HG03565 (cell line): ENCODE data around the gene USP30.
A peak's percentile ranks its signal among the peaks of the same experiment; 100 is the strongest.

Source experiments
- ATAC-seq: cut with Tn5 transposase; IDR thresholded peaks from one replicate; pipeline ENCODE4 v1.9.1; 2021; ENCODE audit warnings: mild to moderate bottlenecking, moderate library complexity; ENCODE audit not compliant: unreplicated experiment

USP30 gene

GRCh38 chr12:109097435-109098182 lies 45.2 kb downstream of the USP30 start, which contains the start of gene UNG:
UNG (plus strand) TSS chr12:109097597; CDS start chr12:109097680, 83 bp downstream.
- peak; percentile 79 for ATAC-seq

GRCh38 chr12:109098183-109098604 lies 45.8 kb downstream of the USP30 start:
- peak; percentile 14 for ATAC-seq

DNA sequence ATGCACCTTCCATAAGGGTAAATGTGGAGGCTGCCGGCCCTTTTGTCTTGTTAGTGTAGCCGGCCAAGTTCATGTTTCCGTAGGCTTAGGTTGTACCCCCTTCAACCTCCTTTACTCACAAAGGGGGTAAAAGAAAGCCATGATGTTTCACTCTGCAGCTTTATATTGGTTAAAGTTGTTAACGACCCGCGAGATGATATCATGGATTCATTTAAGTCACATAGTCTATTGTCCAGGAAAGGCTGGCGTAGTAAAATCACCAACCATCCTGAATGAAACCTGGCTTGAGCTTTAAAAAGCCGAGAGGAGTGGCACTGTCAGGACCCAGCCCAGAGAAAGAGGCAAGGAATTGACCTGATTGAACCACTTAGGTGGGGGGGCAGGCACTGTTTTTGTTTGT lies 46.3 kb downstream of the USP30 start:
- no peak for ATAC-seq

DNA sequence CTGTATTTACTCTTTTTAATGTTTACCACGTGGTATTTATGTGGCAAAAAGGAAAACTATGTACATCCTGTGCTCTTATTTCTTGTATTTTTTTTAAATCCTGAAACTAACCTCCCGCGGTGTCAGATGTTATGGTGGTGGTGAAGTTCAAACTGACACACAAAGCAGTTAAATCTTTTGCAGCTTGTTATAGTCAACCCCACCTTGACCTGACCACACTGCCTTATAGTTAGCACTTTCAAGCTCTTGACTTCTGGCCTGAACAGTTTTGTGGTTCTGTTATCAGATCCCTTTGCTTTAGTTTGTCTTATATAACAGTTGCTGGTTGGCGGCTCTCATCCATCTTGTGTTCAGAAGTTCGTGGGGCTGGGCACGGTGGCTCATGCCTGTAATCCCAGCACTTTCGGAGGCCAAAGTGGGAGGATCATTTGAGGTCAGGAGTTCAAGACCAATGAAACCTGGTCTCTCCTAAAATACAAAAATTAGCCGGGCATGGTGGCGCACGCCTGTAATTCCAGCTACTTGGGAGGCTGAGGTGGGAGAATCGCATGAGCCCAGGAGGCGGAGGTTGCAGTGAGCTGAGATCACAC lies 47.1 kb downstream of the USP30 start:
- no peak for ATAC-seq

DNA sequence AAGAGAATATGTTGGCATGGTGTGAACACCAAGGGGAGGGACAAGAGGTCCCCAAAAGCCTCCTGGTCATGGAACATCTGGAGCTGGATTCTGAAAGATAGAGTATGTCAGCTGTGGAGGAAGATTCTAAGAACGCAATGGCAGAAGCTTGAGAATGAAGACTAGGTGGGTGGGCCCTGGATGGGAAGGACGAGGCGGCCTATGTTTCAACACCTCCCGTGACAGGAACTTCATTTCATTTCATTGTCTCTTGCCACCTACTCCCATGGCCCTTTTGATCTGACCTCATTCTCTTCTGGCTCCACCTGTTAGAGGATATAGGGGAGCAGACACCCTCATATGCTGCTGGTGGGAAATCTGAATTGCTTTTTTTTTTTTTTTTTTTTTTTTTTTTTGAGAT lies 48.4 kb downstream of the USP30 start:
- no peak for ATAC-seq

GRCh38 chr12:109102491-109102890 lies 50.1 kb downstream of the USP30 start:
- ATAC-seq: no peak

GRCh38 chr12:109105176-109105575 lies 52.8 kb downstream of the USP30 start:
- ATAC-seq: no peak

DNA sequence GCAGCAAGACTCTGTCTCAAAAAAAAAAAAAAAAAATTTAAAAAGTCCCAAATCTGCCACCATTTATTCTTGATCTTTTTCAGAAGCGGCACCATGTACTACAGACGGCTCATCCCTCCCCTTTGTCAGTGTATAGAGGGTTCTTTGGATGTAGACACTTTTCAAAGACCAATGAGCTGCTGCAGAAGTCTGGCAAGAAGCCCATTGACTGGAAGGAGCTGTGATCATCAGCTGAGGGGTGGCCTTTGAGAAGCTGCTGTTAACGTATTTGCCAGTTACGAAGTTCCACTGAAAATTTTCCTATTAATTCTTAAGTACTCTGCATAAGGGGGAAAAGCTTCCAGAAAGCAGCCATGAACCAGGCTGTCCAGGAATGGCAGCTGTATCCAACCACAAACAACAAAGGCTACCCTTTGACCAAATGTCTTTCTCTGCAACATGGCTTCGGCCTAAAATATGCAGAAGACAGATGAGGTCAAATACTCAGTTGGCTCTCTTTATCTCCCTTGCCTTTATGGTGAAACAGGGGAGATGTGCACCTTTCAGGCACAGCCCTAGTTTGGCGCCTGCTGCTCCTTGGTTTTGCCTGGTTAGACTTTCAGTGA lies 57.5 kb downstream of the USP30 start:
- ATAC-seq: no peak

DNA sequence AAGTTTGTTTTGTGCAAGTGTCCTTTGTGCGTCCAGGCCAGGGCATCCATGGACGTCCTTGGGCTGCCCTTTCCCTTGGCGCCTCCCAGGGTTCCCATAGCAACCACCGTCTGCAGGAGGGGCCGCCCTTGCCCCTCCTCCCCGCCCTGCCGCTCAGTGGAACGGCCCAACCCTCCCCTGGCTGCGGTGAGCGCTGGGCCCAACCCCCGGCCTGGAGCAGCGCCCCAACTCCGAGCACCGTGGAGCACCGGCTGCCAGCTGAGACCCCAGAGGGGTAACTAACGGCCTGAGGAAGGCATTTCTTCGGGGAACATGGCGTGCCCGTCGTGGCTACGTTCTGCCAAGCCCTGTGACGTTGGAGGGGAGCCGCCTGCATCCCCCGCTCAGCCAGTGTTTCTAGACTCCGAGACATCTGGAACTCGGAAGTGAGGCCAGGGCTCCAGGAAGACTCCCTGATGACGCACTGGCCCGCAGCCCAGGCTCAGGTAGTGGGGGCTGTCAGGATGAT lies 58.7 kb downstream of the USP30 start:
- ATAC-seq: no peak

DNA sequence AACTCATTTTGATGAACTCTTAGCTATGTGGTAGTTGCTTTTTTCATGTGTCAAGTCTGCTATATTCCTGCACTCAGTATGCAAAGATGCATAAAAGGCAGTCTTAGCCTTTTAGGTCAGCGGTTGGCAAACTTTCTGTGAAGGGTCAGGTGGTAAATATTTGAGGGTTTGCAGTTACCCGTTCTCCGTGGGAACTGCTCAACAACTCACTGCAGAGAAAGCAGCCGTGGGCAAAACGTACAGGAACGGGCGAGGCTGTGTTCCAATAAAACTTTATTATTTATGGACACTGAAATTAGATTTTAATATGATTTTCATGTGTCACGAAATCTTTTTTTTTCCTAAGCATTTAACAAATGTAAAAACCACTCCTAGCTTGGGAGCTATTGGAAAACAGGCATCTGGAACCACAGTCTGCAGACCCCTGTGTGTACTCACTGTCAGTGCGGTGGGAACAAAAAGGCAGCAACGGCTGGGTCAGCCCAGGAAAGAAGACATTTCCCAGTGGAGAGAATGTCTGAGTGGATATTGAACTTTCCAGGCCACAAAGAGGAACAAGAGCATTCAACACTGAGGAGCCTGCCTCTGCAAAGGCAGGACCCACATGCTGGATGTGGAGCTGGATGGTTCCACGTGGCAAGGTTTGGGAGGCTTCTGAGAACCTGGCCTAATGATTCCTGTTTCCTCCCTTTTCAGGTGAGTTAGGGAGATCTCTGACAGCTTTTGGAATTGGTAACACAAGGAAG lies 60.5 kb downstream of the USP30 start:
- no peak for ATAC-seq

- ATAC-seq: no peak
Observed at GRCh38 chr12:109113661-109114321, 61.4 kb downstream of the USP30 start.

- ATAC-seq: no peak
Observed at GRCh38 chr12:109114644-109115043, 62.3 kb downstream of the USP30 start.

GRCh38 chr12:109115404-109115757 lies 63.0 kb downstream of the USP30 start:
- ATAC-seq: no peak

- no peak for ATAC-seq
Observed at GRCh38 chr12:109115758-109116610, 63.6 kb downstream of the USP30 start, which contains the start of gene ACACB. ACACB (plus strand) TSS chr12:109116587; CDS start chr12:109139406, 22,819 bp downstream.

DNA sequence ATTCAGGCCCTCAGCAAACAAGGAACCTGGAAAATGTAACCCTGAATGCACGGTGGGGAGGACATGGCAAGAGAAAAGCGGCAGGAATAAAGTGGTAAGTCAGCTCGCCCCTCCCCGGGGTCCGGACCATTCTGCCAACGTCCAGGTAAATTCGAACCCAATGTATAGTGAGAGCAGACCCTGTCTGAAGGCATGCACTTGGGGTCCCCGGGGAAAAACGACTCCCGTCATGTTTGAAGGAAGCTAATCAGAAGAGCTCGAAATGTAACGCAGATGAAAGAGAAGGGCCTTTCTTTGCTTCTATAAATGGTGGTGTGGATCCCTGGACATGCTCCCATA lies 64.2 kb downstream of the USP30 start:
- no peak for ATAC-seq

- no peak for ATAC-seq
Observed at GRCh38 chr12:109120095-109120494, 67.7 kb downstream of the USP30 start.

- no peak for ATAC-seq
Observed at GRCh38 chr12:109120557-109120956, 68.2 kb downstream of the USP30 start.

GRCh38 chr12:109121346-109121880 lies 69.0 kb downstream of the USP30 start:
- no peak for ATAC-seq

DNA sequence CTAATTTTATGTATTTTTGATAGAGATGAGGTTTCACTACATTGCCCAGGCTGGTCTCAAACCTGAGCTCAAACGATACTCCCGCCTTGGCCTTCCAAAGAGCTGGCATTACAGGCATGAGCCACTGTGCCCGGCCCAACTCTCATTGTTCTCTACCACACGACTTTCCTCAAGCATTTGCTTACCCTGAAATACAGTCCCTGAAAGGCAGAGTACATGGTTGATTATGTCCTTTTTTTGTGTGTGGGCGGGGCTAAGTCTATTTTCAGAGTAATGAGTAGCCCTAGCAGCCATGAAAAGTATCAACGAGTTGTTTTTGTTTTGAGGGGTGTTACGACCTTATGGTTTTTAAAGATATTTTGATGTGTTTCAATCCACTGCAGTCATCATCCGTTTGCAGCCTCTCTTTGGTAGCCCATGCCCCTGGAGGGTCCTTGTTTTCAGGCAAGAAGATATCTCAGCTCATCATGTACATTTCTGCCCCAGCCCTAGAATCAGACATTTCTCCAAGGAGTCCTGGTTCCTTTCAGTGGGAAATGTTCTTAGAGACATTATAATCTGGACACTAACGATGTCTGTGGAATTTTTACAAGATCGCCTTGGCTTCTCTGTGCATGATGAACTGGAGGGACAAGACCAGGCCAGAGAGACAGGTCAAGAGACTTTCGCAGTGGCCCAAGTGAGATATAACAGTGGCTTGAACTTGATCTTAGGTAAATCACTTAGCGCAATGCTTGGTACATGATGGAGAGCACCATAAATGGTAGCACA lies 72.7 kb downstream of the USP30 start:
- no peak for ATAC-seq
